GM18511 (cell line): ENCODE results near the gene NMT1.

Source experiments
- ATAC-seq: cut with Tn5 transposase; IDR thresholded peaks from one replicate; pipeline ENCODE4 v1.9.1; 2021; ENCODE audit warnings: mild to moderate bottlenecking, moderate library complexity; ENCODE audit not compliant: unreplicated experiment

NMT1 gene

DNA sequence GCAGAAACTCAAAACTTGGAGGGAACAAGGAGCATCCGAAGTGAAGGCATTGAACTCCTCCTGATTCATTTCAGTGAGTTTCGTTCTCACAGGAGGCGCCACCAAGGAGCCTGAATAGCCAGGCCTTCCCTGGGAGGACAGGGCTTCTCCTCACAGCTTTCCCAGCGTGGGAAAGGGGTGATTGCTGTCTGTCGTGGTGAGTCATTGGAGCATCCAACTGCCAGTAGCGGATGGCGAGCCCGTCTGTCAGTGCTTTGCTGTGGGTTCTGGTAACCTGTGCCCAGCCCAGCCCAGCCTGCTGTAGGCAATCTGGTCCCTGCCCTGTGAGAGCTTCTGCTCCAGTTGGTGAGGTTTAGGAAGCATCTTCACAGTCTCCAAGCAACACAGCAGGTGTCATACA, 42.9 kb downstream of the NMT1 start:
- no peak for ATAC-seq

DNA sequence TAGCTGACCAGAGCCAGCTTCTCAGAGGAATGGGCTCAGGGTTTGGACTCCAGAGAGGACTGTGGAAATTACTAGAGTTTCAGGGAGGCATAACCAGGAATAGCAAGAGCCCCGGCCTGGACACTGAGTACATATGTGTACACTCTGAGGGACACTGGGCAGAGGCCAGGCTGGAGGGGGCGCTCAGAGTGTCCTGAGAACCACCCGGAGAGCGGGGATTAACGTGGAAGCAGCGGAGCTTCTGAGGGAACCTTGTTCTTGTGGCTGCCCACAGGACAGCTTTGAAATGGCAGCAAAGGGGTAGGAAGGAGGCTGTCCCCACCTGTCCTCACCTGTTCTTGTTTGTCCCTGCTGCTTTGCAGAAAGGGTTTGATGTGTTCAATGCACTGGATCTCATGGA, 43.4 kb downstream of the NMT1 start:
- ATAC-seq = no peak

DNA sequence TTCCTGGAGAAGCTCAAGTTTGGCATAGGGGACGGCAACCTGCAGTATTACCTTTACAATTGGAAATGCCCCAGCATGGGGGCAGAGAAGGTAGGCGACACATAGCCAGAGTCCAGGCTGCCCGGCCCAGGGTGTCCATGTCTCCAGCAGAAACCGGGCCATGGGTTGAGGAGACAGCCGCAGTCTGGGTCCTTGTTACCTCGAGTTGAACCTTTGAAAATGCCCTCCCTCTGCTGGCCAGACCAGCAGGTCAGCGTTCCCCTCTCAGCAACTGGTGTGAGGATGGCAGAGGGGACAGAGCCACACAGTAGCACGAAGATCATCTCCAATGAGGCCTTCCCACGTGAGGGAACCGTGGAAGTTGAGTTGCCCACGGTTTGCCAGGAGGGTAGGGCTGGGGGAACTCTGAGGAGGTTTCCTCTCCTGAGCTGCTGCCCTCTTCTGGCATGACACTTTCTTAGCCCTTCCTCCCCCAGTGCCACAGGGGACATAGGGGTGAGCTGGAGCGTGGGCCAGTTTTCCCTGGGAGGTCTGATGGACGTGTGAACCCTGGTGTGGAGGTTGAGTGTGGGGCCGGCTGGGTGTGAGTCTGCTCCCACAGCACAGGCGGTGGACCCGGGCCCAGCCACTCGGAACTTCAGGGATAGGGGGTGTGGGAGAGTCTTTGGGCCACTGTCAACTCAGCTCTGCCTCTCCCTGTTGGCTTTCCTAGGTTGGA, 43.9 kb downstream of the NMT1 start:
- ATAC-seq = no peak

DNA sequence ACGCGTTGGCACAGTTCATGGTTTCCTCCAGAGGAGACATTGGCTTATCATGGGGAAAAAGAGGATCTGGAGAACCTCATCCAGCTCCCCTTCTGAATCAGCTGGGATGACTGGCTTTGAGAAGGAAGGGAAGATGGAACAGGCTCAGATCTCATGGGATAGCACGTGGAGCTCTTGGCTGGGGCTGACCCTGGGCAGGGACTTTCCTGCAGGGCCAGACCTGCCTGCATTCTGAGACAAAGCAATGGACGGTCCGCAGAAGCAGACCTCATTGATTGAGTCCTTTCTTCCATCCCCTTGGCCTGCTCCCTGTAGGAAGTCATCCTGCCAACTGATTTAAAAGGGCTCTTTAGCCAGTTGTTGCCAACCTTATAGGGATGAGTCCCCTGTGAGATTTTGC, 45.0 kb downstream of the NMT1 start:
- ATAC-seq = no peak

DNA sequence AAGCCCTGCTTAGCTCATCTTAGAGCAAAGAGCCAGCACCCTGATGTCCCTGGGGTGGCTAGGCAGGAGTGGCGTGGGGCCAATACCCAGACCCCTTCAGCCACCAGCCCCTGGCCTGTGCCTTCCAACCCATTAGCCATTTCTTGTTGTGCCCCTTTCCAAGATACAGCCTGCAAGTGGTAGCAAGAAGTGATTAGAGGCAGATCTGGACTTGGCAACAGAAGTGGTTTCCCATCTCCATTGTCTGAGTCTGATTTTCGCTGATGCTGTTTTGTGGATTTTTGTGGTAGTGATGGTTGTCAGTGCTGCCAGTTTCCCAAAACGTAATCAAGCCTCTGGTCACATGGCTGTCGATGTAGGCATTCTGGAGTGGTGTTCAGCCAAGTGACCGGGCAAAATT, 45.5 kb downstream of the NMT1 start:
- no peak for ATAC-seq

DNA sequence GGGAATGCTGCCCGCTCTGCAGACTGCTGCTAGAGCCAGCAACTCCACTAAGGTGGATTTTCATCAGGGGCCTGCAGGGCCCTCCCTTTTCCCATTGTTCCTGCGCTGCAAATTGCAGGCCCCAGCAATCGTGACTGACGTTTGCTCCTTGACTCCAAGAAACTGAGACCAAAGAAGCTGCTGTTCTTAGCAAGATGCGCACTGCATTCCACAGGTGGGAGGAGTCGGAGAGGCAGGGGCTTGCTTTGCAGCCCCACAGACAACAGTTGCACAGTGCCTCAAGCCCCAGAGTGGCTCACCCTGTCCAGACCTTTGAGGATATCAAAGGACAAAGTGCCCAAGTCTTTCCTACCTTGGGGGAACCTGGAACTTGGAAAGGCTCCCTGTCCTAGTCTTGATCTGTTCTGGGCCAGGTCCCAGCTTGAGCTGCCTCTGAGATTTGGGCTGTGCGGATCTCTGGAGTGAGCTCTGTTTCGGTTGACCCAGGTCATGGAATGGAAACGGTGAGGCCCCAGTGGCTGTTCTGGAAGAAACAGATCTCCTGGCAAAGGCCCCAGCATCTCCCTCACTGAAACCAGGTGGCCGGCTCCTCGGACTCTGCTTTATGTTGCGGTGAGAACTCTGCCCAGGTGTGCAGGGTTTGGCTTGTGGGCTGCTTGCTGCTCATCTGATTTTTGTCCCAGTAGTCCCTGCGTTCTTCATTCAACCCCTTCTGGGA, 46.3 kb downstream of the NMT1 start:
- no peak for ATAC-seq

DNA sequence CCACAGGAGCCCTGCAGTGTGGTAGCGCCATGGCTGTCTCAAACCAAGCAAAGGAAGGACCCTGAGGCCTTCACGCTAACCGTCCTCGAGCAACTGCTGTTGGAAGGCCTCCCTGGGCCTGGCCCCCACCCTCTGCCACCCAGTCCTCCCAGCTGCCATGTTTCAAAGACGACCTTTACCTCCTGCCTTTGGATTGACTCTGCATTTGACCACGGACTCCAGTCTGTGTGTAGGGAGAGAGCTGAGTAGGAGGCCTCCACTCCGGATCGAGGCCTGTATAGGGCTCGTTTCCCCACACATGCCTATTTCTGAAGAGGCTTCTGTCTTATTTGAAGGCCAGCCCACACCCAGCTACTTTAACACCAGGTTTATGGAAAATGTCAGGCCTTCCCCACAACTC, 46.9 kb downstream of the NMT1 start:
- ATAC-seq = no peak

DNA sequence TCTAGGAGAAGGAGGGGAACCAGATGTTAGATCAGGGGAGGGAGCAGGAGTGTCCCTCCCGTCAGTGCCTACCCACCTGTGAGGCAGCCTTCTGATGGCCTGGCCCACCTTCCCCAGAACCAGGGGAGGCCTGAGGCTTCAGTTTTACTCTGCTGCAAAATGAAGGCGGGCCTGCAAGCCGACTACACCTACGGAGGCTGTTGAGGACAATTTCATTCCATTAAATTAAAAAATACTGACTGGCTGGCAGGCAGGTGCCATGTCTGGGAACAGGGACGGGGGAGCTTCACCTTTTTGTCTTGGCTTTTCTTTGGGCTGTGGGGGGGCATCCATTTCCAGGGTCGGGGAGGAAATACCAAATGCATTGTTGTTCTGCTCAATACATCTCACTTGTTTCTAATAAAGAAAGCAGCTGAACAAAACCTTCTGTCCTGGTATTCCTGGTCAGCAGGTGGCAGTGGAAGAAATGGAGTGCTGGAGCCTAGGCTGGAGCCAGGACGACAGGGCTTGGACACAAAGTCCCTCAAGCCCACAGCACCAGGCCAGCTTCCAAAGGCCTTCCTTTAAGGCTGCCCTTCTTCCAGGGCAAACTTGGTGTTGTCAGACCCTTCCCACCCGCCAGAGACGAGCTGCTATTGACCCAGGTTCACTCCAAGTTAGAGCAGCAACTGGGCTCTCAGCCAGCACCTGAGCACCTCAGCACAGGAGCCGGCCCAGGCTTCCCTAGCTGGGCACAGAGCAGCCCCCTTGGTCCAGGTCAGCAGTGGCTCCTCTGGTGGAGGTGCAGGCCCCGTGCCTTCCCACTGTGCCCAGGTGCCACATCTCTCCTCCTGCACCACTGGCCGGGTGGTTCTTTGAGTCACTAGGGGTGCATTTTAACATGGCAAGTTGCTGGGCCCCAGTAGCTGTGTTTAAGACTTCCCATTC, 47.7 kb downstream of the NMT1 start:
- no peak for ATAC-seq

DNA sequence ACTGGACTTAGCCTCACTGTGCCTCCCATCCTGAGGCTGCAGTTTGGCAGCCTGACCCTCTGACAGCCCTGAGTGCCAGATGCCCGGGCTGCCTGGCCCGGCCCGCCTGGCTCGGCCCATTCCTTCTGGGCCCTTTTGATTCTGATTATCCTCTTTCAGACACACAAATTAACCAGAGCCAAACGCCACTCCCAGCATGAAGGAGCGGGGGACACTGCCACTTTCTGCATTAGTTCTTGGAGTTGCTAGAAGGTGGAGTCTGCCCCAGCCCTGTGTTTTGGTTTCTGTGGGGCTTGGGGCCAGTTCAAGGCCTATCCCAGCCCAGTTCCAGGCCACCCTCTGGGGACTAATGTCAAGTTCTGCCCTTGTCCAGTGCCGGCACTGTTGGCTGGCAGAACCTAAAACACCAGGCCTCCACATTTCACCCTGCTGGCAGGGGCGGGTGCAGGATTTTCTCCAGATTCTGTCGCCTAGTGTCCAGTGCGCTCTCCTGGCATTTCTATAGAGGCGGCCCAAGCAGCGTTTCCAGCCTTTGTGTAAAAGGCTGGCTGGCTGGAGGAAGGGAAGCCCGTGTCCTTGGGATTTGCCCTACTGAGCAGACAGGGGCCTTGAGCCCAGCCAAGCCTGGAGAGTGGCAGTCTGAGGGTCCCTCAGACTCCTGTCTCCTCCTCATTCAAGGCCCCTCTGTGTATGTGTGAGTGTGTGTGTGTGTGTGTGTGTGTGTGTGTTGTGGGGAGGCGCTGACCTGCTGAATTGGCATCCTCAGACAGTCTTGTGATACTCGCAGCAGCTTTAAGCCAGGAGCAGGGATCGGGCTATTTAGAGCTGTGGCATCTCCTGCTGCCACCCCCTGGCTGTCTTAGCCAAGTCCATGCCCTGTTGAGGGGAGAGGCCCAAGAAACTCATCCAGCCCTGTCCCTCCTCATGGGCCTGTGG, 49.8 kb downstream of the NMT1 start:
- ATAC-seq = no peak

DNA sequence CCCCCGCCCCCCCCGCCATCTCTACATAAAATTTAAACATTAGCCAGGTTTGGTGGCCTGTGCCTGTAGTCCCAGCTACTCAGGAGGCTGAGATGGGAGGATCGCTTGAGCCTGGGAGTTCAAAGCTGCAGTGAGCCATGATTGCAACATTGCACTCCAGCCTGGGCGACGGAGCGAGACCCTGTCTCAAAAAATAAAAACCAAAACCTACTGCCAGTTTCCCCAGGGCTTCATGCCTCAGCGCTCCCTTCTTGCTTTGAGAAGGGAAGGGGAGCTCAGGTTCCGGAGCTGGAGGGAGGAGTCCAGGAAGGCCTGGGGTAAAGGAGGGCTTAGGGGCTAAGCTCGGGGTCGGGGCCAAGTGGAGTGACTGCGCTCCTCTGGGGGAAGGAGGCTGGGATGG, 50.7 kb downstream of the NMT1 start:
- ATAC-seq = no peak

DNA sequence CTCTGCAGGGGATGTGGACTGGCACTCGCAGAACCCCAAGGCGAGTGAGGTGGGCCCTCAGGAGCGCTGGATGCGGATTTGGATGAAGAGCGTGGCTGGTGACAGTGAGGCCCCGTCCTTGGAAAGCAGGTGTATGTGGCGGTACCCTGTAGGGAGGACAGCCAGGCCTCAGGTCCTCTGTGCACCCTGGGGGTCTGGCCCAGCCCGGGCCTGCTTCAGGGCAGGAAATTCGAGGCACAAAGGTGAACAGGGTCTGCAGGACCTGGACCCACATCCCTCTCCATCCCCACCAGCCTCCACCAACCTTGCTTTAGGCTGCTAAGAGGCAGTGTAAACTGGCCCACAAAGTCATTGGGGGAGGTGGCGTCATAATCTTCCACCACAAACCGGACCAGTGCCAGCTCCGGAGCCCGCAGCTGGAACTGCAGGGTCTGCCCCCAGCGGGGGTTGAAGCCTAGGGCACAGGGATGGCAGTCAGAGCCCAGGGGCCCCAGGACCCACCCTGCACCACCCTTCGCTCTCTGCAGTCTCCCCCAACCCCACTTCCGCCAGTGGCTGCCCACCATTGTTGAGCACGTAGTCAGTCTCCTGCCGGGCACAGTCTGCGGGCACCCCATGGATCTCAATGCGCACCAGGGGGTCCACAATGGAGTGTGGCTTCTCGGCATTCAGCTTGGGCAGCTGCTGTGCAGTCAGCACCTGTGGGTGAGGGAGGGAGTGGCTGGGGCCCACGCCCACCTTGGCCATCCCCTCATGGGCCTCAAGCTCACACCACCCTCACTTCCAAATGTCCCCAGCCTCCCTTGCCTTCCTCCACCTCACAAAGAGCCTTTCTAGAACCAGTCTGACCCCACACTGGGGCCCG, 51.7 kb downstream of the NMT1 start:
- no peak for ATAC-seq

DNA sequence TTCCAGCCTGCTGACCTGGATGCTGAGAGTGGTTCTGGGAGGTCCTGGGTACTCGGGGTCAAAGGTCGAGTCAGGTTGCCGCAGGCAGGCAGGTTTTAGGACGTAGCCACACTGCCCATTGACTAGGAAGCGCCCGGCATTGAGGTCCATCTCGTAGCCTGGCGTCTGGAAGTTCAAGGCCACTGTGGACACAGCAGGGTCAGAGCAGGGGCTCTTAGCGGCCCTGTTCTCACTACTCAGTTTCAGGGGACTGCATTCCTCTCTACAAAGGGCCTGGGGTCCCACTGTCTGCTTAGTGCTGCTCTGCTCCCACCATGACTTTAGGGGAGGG, 52.3 kb downstream of the NMT1 start:
- no peak for ATAC-seq

DNA sequence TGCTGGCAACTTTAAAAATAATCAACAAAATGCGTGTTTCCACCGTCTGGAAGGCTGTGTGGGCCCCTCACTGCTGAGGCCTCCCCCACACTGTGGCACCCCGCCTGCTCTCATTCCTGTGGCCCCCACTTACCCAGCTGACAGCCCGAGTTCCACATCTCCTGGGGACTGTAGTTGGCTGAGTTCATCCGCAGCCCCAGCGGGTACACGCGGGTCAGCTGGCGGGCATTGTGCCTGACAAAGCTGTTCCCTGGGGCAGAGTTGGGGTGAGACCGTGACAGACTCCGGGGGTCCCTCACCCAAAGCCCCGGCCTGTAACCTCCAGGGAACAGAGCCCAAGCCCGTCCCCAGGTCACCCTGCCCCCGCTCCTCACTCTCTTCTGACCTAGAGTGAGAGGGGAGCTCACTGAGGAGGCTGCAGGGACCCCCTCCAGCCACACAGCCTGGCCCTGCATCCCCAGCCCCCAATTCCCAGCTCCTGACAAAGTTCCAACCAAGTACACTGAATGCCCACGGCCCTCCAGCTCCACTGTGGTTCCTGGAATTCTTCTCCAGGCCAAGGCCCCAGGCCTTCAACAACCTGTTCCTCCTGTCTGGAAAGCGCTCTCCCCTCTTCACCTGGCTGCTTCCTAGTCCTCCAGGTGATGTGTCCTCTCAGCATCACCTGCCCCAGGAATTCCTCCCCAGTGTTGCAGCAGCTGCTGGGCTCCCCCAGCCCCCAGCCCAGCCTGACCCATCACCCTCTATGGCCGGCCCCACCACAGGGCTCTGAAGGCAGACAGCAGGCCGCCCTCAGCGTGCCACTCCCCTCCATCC, 53.2 kb downstream of the NMT1 start:
- no peak for ATAC-seq

DNA sequence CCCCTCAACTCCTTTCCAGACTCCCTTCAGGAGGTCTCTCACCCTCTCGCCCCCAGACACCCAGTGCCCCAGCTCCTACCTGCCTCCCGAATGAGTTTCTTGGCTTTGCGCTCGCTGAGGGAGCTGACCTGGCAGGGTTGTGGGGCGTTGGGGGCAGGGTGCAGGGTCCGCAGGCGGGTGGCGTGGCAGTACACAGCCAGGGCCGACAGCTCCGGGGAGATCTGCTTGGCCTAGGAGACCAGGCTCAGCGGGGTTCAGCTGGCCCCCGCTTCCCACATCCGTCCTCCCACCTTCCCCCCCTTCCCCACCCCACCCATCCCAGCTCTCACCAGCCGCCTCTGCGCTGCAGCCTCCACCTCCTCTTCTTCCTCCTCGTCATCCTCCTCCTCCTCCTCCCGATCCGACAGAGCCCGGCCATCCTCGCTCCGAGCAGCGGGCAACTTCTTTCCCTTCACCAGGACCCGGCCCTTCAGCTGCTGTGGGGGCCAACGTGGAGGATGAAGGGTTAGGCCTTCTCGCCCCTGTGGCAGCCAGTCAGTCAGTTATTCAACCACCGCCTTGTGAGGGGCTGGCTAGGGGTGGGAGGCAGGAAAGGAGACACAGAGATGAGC, 54.0 kb downstream of the NMT1 start:
- ATAC-seq = no peak

DNA sequence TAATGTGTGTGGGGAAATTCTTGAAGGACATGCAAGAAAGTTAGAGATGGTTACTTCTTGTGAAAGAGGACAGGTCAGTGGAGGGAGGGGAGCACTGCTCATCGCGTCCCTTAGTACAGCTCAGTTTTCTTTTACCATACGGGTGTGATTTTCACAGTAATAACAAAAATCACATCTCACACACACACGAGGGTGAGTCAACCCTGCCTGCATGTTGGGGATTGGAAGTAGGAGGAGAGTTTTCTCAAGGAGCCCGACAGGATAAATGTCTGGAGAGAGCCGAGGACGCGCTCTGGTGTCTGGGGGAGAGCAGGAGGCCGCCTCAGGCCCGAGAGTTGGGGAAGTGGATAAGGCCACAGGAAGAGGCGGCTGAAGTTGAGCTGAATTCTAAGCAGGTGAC, 54.8 kb downstream of the NMT1 start:
- ATAC-seq = no peak

DNA sequence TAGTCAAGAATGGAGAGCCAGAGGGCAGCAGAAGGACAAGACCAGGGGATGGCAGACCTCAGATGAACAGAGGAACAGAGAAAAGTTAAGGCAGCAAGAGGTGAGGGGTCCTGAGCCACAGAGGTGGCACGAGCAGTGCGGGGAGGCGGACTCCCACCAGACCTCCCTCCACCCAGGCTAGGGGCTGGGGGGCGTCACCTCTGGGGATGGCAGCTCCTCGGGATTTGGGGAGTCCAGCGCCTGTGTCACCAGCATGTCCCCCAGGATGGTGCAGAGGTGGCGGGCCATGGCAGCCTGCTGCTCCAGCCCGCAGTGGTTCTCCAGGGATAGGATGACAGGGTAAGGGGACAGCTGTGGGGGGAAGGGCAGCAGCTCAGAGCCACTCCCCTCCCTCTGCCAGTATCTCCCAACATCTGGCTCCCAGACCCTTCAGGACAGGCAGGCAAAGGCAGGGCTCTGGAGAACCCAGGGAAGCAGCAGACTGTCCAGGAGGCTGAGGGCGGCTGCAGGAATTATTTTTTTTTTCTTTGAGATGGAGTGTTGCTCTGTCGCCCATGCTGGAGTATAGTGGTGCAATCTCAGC, 55.4 kb downstream of the NMT1 start:
- no peak for ATAC-seq

DNA sequence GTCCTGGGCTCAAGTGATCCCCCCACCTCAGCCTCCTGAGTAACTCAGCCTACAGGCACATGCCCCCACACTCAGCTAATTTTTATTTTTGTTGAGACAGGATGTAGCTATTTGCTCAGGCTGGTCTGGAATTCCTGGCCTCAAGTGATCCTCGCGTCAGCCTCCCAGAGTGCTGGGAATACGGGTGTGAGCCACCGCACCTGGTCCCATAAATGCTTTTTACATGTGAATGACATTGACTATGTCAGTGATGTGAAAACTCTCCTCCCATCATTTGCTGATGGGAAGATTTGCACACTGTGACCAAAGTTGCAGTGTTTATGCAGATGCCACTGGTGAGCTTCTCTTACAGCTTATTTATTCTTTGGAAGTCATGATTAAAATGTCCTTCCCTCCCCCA, 56.2 kb downstream of the NMT1 start:
- ATAC-seq = no peak
